COLO829 (cell line): Measurements from ENCODE around the gene ERC2.

Experiments
- DNase-seq: peaks from one replicate; pipeline ENCODE4 v3.0.0; 2012; ENCODE audit warnings: low spot score

The ERC2 gene

GRCh38 chr3:56424885-56425284 is 43.4 kb downstream of the ERC2 start:
- DNase-seq, result no peak

DNA sequence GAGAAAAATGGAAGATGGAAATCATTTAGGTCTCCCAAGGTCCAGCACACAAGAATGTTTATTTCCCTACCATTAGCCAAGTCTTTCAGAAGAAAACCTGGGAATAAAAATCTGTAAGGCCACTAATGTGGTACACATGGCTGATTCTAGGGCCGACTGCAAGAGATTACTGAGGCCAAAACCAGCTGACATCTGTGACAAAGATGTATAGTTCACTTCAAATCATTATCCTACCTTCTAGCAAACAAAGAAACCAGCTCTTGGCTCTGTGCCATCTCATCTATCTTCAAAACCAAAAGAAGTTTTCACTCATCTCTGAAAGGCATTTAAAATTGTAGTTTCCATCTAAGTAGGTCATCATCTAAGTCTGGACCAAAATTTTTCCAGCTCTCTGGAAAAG is 43.9 kb downstream of the ERC2 start:
- DNase-seq, result no peak

GRCh38 chr3:56423661-56424099 is 44.6 kb downstream of the ERC2 start:
- no peak for DNase-seq

GRCh38 chr3:56422316-56422715 is 46.0 kb downstream of the ERC2 start:
- no peak for DNase-seq

GRCh38 chr3:56421205-56421604 is 47.1 kb downstream of the ERC2 start:
- no peak for DNase-seq

- no peak for DNase-seq
Observed at GRCh38 chr3:56415652-56416051, 52.6 kb downstream of the ERC2 start.

DNA sequence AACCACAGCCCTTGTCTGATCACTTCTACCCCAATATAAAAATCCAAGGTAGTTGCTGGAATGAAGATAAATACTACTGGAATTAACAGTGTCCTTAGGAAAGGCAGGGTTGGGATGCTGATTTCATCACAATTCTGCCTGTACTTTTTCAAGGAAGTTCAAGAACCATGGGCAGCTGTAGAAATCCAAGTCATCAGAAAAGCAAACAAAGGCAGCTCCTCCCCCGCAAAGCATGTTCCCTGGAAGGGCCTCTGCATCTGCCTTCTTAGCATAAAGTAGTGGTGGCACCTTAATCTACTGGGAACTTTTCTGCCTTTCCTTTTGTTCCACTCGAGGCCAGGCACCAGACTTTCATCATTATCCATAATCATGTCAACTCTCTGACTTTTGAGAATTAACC is 54.4 kb downstream of the ERC2 start:
- no peak for DNase-seq

GRCh38 chr3:56411166-56411565 is 57.1 kb downstream of the ERC2 start:
- no peak for DNase-seq

DNA sequence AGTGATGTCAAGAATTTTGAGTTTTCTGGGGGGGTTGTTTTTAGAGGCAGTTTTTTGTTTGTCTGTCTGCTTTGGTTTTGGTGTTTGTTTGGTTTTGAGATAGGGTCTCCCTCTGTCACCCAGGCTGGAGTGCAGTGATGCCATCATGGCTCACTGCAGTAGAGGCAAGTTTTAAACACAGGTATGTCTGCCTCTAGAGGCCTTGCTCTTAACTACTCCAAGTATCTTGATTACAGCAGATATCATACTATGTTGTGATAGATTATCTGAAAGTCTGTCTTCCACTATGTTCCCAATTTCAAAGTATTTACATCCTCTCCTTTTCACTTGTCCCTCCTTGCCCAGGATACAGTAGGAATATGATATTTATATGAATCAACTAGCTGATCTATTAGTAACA is 57.7 kb downstream of the ERC2 start:
- no peak for DNase-seq

GRCh38 chr3:56409790-56410189 is 58.5 kb downstream of the ERC2 start:
- no peak for DNase-seq

- no peak for DNase-seq
Observed at GRCh38 chr3:56408761-56409196, 59.5 kb downstream of the ERC2 start.

DNA sequence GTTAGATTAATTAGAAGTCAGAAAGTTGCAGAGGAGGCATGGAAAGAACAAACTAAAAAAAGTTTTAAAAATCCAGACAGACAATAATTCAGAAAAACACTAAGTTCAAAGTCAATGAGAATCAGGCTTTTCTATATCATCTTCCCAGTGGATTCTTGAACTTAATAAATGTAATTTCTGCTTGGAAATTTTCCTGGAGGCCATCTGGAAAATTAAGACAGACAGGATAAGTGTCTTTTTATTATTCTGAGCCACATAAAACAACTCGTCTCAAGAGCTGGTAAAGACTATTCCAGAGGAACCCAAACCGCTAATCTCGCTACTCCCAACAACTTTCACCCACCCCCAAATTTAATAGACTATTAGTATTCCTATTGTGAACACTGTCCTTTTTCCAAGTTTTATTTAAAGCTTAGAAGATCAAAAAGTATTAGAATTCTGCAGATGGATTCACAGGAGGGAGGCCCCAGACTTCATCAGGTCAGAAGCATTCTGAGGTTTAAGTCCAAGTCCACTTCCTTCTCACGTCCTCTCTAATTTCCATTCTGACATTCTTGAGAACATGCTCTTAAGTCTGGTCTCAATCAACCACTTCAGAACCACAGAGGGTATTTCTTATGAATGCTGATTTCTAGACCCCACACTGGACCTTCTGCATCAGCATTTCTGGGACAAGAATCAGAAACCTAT is 61.3 kb downstream of the ERC2 start:
- DNase-seq, result no peak

DNA sequence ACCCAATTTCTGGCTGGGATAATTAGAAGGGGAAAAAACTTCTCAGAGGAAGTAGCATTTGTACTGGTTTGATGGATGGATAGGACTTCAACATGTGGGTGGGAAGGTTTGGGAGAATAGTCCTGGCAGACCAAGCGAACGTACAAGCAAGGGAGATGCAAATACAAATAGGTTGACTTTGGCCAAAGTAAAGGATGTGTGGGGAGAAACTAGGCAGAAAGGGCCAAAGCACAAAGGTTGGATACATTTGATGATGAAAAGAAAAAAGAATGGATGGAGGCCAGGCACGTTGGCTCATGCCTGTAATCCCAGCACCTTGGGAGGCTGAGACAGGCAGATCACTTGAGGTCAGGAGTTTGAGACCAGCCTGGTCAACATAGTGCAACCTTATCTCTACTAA is 63.4 kb downstream of the ERC2 start:
- no peak for DNase-seq

GRCh38 chr3:56398659-56399058 is 69.6 kb downstream of the ERC2 start:
- no peak for DNase-seq

DNA sequence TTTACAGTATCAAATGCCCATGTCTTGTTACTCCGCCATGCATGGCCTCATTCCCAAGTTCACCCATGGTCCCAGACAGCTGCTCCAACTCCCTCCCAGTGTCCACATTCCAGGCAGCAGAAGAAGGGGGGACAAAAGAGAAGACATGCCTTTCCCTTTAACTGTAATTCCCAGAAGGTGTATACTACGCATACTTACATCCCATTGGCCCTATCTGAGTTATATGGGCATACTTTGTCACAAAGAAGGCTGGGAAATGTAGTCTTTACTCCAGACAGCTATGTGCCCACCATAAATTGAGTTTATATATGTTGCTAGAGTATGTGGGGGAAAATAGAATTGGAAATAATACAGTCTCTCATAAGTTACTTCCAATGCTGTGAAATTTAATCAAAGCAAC is 70.5 kb downstream of the ERC2 start:
- no peak for DNase-seq

- DNase-seq, result no peak
Observed at GRCh38 chr3:56389183-56389830, 79.0 kb downstream of the ERC2 start.

DNA sequence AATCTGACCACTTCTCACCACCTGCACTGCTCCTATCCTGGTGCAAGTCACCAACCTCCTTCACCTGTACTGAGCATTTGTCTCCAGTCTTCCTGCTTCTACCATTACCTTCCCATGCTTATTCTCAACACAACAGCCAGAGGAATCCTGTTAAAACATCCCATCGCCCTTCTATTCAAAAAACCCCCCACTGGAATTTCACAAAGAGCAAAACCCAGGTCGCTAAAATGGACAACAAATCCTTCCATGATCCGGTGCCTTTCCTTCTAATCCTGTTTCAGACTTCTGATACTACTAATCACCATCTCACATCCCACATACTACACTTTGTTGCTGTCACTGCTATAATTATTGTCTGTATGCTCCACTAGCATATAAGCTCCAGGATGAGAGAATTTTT is 85.2 kb downstream of the ERC2 start:
- no peak for DNase-seq

DNA sequence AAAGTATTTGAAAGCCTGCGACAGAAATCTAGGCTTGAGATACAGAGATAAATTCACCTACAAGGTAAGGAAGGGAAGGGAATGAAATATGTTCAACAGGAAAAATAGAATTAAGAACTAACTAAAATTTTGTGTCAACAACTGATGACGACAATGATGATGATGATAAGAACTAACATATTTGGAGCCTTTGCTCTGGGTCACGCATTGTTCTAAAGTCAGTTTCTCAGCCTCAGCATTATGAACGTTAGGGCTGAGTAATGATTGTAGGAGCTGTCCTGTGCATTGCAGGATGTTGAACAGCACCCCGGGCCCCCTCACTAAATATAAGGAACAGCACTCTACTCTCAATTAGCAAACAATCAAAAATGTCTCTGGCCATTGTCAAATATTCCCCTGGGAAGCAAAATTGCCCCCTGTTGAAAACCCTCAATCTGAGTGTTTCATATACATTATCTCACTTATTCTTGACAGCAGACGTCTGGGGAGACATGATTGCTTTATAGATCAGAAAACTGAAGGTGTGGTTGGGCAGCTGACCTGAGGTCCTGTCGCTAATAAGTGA is 88.5 kb downstream of the ERC2 start:
- DNase-seq, result no peak

DNA sequence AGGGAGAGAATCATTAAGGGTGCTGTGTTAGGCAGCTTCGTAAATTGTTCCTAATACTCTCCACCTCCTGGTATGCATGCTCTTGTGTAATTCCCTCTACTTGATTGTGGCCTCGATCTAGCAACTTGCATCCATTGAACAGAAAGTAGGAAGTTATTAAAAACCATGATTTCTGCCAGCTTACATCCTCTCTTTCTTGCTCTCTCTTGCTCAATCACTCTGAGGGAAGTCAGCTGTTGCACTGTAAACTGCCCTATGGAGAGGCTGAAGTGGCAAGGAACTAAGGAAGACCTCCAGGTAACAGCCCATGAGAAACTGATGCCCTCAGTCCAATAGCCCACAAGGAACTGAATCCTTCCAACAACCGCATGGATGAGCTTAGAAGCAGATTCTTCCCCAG is 92.6 kb downstream of the ERC2 start:
- DNase-seq, result no peak

DNA sequence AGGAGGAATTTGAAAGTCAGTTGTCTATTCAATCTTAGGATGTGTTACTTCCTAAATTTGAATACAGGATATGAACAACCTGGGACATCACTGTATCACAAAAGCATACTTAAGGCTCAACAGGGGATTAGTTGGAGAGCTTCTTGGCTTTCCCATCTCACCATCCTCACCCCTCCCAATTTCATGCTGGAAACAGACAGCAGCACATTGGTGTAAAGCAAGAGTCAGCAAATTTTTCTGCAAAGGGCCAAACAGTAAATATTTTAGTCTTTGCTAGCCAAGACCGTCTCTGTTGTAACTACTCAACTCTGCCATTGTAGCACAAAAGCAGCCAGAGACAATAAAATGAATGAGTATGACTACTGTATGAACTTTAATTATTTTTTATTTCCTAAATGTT is 94.9 kb downstream of the ERC2 start:
- DNase-seq, result no peak

GRCh38 chr3:56370991-56371775 is 97.1 kb downstream of the ERC2 start:
- DNase-seq, result no peak

DNA sequence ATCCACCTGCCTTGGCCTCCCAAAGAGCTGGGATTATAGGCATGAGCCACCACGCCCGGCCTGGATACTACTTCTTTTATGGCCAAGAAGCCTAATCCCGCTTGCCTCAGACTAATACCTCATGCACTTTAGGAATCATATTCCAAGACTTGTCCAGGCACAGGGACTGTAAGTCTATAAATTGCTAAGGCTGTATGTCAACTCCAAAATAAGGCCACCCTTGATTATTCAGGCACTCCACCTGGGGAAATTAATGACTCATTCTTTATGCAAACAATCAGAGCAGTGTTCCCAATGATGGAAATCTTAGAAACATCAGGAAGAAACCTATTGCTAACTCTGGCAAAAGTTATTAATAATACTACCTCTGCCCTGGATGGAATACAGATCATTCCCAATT is 98.4 kb downstream of the ERC2 start:
- DNase-seq, result no peak

GRCh38 chr3:56368846-56369245 is 99.4 kb downstream of the ERC2 start:
- no peak for DNase-seq
